Parathyroid adenoma (tissue), 2 donors: ENCODE data around the gene METTL16.
"Not testable (repeated sequence)": the region's sequence is repeated elsewhere in the genome, so short reads cannot be mapped to it uniquely, and the experiment has no call there.

ENCODE experiments used
- H2AFZ ChIP-seq: fragments of 300-600 bp; sonication (generic); one replicate; pipeline ENCODE4 v1.7.0; 2017; ENCODE audit warnings: antibody characterized with exemption, mild to moderate bottlenecking
- H3K27ac ChIP-seq: fragments of 300-600 bp; sonication (generic); one replicate; pipeline ENCODE4 v1.7.0; 2017
- H3K27me3 ChIP-seq: fragments of 300-600 bp; sonication (generic); one replicate; pipeline ENCODE4 v1.7.0; 2017; ENCODE audit warnings: low read length; ENCODE audit not compliant: control insufficient read depth, insufficient read depth
- H3K36me3 ChIP-seq: fragments of 300-600 bp; sonication (generic); one replicate; pipeline ENCODE4 v1.7.0; 2017; ENCODE audit warnings: low read length; ENCODE audit not compliant: control insufficient read depth, insufficient read depth
- H3K4me1 ChIP-seq: fragments of 300-600 bp; sonication (generic); one replicate; pipeline ENCODE4 v1.7.0; 2017; ENCODE audit warnings: control low read depth
- H3K4me2 ChIP-seq: fragments of 300-600 bp; sonication (generic); one replicate; pipeline ENCODE4 v1.7.0; 2017; ENCODE audit warnings: low read length
- H3K4me3 ChIP-seq: fragments of 300-600 bp; sonication (generic); one replicate; pipeline ENCODE4 v1.7.0; 2017; ENCODE audit warnings: low read depth, low read length
- H3K79me2 ChIP-seq: fragments of 300-600 bp; sonication (generic); one replicate; pipeline ENCODE4 v1.7.0; 2017; ENCODE audit warnings: control low read depth
- H3K9ac ChIP-seq: fragments of 300-600 bp; sonication (generic); one replicate; pipeline ENCODE4 v1.7.0; 2017; ENCODE audit warnings: mild to moderate bottlenecking
- H3K9me3 ChIP-seq: fragments of 300-600 bp; sonication (generic); one replicate; pipeline ENCODE4 v1.7.0; 2017; ENCODE audit warnings: low read length; ENCODE audit not compliant: control insufficient read depth
- TF ChIP-seq, protein P1 (sequence below): fragments of 300-600 bp; sonication (generic); IDR thresholded peaks from one replicate; pipeline ENCODE4 v1.7.0; 2017; ENCODE audit warnings: antibody characterized with exemption, mild to moderate bottlenecking
- donor health status: primary hyperparathyroidism.

Gene METTL16

GRCh38 chr17:2542056-2542455 lies 30.4 kb upstream of the METTL16 start:
- TF ChIP-seq, protein P1, sequence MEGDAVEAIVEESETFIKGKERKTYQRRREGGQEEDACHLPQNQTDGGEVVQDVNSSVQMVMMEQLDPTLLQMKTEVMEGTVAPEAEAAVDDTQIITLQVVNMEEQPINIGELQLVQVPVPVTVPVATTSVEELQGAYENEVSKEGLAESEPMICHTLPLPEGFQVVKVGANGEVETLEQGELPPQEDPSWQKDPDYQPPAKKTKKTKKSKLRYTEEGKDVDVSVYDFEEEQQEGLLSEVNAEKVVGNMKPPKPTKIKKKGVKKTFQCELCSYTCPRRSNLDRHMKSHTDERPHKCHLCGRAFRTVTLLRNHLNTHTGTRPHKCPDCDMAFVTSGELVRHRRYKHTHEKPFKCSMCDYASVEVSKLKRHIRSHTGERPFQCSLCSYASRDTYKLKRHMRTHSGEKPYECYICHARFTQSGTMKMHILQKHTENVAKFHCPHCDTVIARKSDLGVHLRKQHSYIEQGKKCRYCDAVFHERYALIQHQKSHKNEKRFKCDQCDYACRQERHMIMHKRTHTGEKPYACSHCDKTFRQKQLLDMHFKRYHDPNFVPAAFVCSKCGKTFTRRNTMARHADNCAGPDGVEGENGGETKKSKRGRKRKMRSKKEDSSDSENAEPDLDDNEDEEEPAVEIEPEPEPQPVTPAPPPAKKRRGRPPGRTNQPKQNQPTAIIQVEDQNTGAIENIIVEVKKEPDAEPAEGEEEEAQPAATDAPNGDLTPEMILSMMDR = no peak
- Histone ChIP-seq H3K79me2 (no peaks in the 10 kb centered on the region), H3K9ac (no peak overlapping the region), H3K4me3 (no peak overlapping the region), H3K4me1 (peaks cover 6% of the 10 kb centered on the region), H3K9me3 (no peaks in the 10 kb centered on the region), H3K27me3 (no peaks in the 10 kb centered on the region), H3K36me3 (no peaks in the 10 kb centered on the region), H2AFZ (no peak overlapping the region), H3K4me2 (no peak overlapping the region), H3K27ac (no peak overlapping the region)

- H3K4me3 ChIP-seq, H3K27ac ChIP-seq, H3K4me1 ChIP-seq, H3K9ac ChIP-seq, H3K79me2 ChIP-seq, H3K36me3 ChIP-seq, H3K4me2 ChIP-seq, H3K27me3 ChIP-seq, H3K9me3 ChIP-seq: not testable (repeated sequence)
- peak overlapping the region; percentile 4 for H2AFZ ChIP-seq
These were observed 25.9 kb upstream of the METTL16 start for GRCh38 chr17:2537579-2537978.

- H3K27ac ChIP-seq = no peak overlapping the region
- no peak overlapping the region for H3K4me2 ChIP-seq
- no peak overlapping the region for H2AFZ ChIP-seq
- no peaks in the 10 kb centered on the region for H3K79me2 ChIP-seq
- H3K9me3 ChIP-seq = no peaks in the 10 kb centered on the region
- TF ChIP-seq, protein P1 = no peak
- H3K36me3 ChIP-seq = no peaks in the 10 kb centered on the region
- H3K4me3 ChIP-seq = no peak overlapping the region
- no peaks in the 10 kb centered on the region for H3K4me1 ChIP-seq
- H3K9ac ChIP-seq = no peak overlapping the region
- no peaks in the 10 kb centered on the region for H3K27me3 ChIP-seq
These were observed 20.5 kb upstream of the METTL16 start for GRCh38 chr17:2532146-2532720.

- H3K4me1 ChIP-seq, H3K4me3 ChIP-seq, H3K27me3 ChIP-seq, H3K36me3 ChIP-seq, H3K79me2 ChIP-seq, H3K27ac ChIP-seq, H3K9me3 ChIP-seq, H3K4me2 ChIP-seq, H3K9ac ChIP-seq: not testable (repeated sequence)
- H2AFZ ChIP-seq = peak overlapping the region; percentile 8
These were observed 19.7 kb upstream of the METTL16 start for GRCh38 chr17:2531243-2531954.

DNA sequence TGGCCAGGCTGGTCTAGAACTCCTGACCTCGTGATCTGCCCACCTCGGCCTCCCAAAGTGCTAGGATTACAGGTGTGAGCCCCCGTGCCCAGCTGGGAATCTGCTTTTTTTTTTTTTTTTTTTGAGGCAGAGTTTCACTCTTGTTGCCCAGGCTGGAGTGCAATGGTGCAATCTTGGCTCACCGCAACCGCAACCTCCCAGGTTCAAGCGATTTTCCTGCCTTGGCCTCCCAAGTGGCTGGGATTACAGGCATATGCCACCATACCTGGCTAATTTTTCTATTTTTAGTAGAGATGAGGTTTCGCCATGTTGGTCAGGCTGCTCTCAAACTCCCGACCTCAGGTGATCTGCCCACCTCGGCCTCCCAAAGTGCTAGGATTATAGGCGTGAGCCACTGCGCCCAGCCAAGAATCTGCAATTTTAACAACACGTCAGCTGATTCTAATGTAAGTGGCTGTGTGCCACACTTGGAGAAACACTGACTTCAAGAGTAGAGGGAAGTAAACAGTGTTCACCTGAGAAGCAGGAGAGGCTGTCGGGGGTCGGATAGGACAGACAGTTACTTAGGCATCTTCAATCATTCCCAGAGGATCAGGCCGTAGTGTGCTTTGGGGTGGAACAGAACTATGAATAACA lies 10.2 kb upstream of the METTL16 start:
- H3K79me2 ChIP-seq, H2AFZ ChIP-seq, H3K27ac ChIP-seq: not testable (repeated sequence)

GRCh38 chr17:2521257-2521656 lies 9.6 kb upstream of the METTL16 start:
- Histone ChIP-seq H3K27me3 (no peaks in the 10 kb centered on the region), H2AFZ (no peak overlapping the region), H3K4me3 (no peak overlapping the region), H3K9ac (no peak overlapping the region), H3K36me3 (no peaks in the 10 kb centered on the region), H3K4me2 (no peak overlapping the region), H3K79me2 (no peaks in the 10 kb centered on the region), H3K4me1 (no peaks in the 10 kb centered on the region), H3K27ac (no peak overlapping the region), H3K9me3 (no peaks in the 10 kb centered on the region)
- TF ChIP-seq, protein P1 = no peak

More for the DNA sequence above, 10.2 kb upstream of the METTL16 start:
- H3K4me1 ChIP-seq, H3K27me3 ChIP-seq, H3K4me2 ChIP-seq, H3K4me3 ChIP-seq, H3K36me3 ChIP-seq, H3K9me3 ChIP-seq, H3K9ac ChIP-seq: not testable (repeated sequence)
